ENCODE results near the gene NFYB.

DNA sequence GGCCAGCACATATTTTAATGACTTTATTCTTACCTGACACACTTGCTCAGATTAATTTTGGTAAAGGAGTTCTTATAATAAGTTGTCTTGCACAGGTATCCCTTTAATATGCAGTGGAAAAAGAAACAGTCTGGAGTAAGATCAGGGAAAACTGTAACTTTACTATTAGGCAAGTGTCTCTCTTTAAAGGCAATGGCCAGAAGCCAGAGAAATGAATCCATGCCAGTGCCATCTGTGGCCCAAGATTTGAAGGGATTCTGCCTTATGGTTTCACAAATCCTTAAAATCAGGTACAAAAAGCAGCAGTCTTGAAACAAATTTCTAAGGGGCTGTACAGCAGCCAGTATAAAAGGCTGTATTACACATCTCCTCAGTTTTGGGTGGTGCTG is 22.4 kb downstream of the NFYB start:
- no peak for TF ChIP-seq POLR2A (IDR thresholded peaks at IDR 0.05)
- TF ChIP-seq, protein P1, sequence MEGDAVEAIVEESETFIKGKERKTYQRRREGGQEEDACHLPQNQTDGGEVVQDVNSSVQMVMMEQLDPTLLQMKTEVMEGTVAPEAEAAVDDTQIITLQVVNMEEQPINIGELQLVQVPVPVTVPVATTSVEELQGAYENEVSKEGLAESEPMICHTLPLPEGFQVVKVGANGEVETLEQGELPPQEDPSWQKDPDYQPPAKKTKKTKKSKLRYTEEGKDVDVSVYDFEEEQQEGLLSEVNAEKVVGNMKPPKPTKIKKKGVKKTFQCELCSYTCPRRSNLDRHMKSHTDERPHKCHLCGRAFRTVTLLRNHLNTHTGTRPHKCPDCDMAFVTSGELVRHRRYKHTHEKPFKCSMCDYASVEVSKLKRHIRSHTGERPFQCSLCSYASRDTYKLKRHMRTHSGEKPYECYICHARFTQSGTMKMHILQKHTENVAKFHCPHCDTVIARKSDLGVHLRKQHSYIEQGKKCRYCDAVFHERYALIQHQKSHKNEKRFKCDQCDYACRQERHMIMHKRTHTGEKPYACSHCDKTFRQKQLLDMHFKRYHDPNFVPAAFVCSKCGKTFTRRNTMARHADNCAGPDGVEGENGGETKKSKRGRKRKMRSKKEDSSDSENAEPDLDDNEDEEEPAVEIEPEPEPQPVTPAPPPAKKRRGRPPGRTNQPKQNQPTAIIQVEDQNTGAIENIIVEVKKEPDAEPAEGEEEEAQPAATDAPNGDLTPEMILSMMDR (IDR thresholded peaks at IDR 0.05): no peak

Data from adrenal gland (tissue), 5 donors.